NCI-H1930 (cell line): ENCODE results near the gene WDR48.

ENCODE experiments used
- DNase-seq, 2 experiments: peaks; one replicate each; lab custom pipeline; 2025; lab: John Stamatoyannopoulos, UW

Gene WDR48

DNA sequence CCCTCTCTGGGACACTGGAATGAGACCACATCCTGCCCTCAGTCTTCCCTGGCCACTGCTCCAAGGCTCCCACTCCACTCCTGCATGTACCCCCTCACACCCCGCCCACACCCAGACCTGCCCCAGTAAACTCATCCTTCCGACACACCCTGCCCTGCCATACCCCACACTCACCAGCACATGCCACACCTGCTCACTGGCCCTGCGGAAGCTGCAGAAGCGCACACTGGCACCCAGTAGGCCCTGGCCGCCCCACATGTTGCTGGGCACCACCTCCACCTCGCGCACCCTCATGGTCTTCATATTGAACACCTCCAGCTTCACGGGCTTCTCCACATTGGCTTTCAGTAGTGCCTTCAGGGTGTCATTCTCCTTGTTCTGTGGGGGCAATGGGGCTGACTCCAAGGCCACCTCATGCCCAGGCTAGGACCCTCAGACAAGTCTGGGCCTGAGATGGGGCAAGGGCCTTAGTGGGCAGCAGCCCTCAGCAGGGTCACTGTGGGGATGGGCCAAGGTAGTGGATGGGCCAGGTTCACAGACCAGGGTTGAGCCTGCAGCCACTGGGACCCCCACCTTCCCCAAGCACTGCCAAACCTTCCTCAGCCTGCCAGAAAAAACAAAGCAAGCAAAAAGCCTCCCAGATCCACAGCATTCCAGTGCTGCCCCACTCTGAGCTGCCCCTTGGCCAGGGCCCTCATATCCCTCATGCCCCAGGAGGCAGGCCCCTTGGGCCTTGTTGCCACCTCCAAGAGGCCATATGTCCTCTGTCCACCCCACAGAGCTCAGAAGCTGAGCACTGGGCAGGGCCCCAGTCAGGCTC is 50.9 kb downstream of the WDR48 start:
- no peak for DNase-seq

DNA sequence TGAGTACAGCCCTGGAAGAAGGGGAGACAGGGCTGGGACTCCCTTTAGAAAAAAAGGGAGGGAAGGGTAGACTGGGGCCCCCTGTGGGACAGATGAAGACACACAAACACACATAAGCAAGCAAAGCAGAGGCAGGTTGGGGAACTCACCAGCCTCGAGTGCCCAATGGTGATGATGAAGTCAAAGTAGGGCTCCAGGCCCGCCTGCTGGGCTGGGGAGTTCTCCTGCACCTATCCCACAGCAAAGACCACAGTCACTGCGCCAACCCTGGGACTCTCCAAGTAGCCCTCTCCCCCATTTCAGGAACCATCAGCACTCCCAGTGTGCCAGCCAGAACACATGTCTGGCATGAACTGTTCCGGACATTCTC is 51.5 kb downstream of the WDR48 start:
- no peak for DNase-seq

DNA sequence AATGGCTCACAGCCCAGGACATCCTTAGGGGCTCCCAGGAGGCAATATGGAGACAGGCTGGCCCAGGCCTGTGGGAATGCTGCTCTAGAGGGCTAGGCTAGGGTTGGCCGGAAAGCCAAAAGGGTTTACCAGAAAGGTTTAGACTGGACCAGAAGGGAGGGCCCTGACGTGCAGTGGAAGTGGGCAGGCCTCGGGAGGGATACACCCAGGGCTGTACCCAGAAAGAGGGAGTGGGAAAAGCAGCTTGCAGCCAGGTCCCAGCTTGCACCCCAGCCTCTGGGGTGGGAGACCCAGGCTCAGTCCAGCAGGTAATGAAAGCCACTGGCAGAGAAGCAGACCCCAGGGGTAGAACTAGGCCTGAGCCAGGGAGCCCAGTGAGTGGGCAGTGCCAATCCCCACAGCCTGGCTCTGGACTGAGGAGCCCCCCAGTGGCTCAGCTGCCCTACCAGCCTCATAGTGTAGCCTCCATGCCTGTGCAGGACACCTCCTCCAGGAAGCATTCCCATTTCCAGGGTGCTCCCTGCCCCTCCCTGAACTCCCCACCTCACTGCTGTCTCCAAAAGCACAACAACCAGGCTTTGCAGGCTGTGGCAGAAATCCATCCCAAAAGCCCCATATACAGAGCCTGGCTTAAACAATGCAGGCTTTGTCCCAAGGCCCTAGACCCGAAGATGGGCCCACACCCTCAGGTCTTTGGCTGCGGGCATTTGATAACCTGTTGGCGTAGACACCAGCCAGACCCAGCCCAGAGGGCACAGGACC is 52.2 kb downstream of the WDR48 start:
- no peak for DNase-seq

DNA sequence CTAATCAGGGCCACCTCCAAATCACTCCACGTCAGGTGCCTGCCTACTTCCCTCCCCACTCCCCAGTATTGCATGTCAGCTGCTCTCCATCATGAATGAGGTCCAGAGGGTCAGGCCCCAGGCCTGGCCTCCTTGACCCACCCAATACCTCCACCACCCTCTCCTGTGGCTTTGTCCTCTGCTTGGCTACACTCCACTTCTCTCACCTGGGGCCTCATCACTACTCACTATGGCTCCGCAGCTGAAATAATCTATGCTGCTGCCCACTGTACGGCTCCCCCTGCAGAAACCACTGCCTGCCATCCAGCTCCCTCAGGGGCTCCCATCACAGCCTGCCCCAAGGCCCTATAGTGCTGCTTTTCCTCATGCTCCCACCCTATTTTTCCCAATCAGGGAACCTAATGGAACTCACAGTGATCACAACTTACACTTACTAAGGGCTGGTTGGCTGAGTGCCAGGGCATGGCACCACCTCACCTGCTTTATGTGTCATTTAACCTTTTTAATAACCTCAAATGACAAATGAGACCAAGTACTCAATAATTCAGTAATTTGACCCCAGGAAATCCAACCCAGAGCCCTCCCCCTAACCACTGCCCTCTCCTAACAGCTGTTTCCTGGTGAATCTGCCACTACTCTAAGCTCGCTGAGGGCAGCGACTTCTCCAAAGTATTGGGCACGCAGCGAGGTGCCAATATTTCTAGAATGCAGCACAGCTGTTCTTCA is 53.3 kb downstream of the WDR48 start:
- DNase-seq = no peak

DNA sequence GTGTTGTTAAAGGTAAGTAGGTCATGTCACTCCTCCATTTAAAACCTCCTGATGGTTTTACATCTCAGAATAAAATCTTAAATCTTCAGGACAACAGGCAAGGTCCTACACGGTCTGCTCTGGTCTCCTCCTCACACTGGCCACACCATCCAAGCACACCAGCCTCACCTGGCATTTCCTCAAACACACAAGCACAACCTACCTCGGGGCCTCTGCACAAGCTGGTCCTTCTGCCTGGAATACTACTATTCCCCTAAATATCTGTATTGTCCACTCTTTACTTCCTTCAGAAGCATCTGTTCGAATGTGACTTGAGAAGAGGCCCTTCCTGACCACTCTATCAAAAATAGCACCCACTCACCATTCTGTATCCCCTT is 53.9 kb downstream of the WDR48 start:
- DNase-seq = no peak

DNA sequence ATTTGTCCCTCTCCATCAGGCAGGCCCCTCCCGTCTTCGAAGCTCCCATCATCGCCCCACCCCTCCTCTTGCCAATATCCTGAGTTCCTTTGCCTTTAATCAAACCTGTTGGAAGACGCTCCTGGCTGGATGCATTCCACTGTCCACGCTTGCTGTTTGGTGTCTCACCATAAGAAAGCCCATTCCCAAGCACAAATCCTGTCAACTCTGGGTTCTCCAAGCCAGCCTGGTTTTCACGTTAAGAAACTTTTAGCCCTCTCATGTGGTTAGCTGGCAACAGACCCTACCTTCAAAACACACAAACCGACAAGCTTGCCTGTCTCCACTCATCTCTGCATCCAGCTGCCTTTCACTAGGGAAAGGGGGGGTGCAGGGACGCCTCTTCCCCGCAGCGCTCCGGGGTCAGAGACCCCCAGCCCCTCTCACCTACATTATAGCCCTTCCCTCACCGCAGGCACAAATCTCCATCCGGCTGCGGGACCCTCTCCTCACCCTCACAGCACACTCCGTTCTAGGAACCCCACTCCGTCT is 54.5 kb downstream of the WDR48 start:
- DNase-seq = no peak

DNA sequence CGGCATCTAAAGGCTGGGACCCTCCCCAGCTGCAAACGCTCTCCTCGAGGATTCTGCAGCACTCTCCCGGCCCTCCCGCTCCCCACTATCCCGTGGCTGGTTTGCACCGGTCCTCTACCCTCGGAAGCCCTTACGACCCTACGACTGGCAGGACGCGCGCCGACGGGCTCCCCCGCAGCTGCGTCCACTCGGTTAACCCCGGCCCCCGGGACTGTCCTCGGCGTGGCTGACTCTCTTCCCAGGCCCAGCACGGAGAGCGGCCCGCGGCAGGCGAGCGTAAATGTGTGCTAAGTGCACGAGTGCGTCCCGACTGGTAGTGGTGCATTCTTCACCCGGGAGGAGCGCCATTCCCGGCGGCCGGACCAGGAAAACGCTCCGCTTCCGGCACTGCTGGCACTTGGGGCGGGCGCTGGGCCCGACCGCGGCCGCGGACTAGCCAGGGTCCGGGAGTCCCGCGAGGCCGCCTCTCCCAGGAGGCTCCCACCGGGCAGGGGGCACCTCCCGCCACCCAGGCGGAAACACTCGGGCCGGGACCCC is 55.1 kb downstream of the WDR48 start:
- DNase-seq = peak in 1 of 2 experiments; percentile 1

DNA sequence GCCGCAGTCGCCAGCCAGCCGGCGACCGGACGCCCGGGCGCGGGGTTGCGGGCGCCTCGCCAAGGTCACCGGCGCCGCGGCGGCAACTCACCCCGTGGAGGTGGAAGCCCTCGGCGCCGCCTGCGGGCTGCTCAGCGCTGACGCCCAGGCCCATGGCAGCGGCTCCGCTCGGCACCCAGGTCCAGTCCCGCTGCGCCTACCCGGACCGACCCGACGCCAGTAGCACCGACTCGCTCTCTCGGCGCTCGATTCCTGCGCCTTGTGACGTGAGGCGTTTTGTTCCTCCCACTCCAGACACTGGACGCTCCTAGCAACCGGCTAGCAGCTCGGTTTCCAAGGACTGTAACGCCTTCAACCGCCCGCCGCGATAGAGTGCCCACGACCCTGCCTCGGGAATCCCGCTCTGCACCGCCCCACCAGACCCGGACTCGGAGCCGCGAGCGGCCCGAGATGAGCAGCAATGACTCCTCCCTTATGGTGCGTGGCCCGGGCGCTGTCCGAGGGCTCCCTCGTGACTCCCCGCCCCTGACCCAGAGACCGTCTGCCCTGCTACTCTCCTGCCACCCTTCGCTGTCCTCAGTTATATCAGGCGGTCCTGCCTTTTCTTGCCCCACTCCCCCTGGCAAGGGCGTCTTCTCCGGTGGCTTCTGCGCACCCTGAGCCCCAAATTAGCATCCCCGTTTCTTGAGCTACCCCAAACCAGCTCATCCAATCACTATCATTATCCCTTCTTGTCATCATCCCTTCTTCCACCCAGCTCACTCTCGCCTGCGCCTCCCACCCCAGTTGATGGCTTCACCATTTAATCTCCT is 55.8 kb downstream of the WDR48 start, which contains the start of the genes GORASP1 and TTC21A:
TSS of gene GORASP1 (minus strand) at position 240 of the 812 bp plus-strand sequence. CDS start at position 154, 86 bp downstream.
TSS of gene TTC21A (plus strand) at position 293 of the 812 bp plus-strand sequence. CDS start at position 451, 158 bp downstream.
- DNase-seq = peak; percentile 64 to 72

DNA sequence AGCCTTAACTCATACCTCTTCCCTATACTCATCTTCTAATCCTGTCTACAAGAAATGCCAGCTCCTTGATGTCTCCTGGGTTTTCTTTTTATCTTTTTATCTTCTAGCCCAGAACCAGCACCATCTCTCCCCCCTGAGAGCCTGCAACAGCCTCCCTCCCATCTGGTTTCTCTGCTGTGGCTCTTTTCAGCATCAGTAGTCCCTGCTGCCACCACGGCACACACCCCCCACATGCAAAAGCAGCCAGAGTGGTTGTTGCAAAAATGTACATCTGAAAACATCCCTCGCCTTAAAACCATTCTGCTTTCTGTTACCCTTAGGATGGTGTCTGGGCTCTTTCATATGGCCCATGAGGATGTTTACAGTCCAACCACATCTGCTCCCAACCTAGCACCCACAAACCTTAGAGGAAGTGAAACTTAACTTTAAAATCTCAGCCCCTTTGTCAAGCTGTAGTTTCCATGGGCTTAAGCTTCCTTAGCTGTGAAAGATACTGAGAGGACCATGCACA is 56.4 kb downstream of the WDR48 start:
- no peak for DNase-seq

DNA sequence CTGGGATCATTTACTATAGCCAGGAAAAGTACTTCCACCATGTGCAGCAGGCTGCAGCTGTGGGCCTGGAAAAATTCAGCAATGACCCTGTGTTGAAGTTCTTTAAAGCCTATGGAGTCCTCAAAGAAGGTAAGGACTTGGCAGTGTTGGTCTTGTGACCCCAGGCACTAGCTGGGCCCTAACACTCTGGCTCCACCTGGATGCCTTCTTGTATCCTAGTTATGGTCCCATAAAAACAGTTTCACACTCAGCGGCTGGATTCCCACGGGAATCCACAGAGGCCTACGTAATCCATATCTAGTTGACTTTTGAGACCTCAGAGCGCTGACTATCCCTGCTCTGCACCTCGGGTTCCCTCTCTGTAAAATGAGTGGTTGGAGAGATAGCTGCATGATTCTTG is 57.3 kb downstream of the WDR48 start:
- no peak for DNase-seq

DNA sequence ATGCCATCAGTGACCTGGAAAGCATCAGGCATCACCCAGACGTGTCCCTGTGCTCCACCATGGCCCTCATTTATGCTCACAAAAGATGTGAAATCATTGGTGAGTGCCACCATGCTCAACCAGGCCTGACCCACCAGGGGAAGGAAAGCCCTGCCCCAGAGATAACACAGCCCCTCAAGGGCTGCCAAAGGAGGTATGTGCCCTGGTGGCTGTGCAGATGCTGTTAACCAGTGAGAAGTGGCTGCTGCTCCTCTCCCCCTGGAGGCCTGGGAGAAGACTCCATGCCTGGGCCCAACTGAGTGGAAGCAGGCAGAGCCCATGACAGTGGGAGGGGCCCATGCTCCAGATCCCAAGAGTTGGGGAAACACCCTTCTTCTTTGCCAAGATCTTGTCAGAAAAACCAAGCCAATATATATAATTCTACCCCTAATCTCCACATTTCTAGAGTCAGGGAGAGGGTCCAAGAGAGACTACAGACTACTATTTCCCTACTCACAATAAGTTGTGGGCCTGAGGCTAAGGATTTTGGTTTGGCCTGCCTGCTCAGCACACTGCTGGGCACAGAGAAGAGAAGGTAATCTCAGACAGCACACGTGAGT is 58.3 kb downstream of the WDR48 start:
- no peak for DNase-seq

DNA sequence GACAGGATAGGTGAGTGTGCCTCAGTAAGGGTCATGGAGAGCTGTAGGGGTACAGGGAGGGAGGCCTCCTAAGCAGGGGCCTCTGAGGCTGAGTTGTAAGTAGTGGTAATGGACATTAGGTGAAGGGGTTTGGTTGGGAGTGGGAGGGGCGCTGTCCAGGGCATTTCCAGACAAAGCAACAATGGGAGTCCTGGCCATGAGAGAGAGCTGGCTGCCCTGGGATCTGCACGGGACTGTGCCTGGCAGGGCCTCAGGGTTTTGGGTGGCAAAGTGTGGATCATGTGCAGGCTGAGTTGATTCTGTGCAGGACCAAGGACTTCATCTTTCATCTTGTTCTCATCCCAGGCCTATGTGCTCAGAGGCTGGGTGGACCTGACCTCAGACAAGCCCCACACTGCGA is 60.3 kb downstream of the WDR48 start:
- DNase-seq = no peak

DNA sequence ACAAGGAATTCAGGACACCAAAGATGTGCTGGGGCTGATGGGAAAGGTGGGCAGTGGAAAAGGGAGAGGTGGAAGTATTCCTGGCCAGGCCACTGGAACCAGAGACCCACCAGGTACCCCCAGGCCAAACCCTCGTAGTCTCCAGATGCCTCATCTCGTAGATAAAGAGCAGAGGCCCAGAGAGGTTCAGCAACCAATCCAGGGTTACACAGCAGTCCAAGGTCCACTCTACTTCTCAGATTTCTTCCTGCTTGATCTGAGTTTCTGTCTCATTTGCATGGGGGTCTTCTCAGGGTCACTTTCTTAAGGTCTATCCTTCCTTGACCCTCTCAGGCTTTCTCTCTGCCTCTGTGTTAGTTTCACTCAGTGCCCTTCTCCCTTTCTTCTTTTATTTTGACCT is 60.7 kb downstream of the WDR48 start:
- no peak for DNase-seq

DNA sequence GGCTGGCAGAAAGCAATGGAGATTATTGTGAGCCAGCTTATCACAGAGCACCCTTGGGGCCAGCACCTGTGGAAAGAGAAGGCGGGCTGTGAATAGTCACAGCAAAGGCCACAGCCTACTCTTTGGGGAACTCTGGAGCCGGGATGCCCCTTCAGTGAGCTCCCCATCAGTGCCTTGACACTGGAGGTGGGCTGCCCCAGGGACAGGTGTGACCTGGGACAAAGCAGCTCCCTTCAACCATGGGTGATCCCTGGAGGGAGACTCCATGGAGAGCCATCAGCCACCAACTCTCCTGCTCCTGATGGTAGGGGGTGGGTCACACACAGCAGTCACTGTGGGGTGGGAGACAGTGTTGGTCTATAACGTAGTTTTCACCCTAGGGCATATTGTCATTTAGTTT is 61.5 kb downstream of the WDR48 start:
- no peak for DNase-seq

DNA sequence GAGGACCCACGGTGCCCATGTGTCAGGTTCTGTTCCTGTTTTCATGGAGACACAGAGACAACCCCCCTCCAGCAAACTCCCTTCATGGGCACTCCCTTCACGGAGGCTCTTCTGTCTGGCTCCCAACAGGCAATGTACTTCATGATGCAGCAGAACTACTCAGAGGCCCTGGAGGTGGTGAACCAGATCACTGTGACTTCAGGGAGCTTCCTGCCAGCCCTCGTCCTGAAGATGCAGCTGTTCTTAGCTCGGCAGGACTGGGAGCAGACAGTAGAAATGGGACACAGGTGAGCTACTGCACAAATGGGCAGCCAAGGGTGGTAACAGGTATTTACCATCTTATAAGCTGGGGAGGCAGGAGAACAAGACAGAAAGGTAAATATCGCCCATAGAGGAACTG is 62.6 kb downstream of the WDR48 start:
- DNase-seq = no peak

DNA sequence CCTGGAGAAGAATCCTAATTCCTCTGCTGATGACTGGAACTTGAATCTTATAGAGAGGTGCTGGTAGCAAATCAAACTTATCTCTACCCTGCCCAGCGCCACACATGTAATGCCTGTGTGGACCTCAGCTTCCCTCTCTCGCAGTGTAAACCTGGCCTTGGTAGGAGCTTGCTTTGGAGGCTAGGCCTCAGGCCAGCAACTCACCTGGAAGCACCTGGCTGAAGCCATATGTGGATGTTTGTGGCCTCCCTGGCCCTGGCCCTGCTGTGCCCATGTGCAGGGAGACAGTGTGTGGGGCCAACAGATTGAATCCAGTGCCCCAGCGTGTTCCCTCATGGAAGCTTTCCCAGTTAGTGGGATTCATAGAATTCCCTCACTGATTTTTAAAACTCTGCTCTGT is 64.1 kb downstream of the WDR48 start:
- DNase-seq = no peak

DNA sequence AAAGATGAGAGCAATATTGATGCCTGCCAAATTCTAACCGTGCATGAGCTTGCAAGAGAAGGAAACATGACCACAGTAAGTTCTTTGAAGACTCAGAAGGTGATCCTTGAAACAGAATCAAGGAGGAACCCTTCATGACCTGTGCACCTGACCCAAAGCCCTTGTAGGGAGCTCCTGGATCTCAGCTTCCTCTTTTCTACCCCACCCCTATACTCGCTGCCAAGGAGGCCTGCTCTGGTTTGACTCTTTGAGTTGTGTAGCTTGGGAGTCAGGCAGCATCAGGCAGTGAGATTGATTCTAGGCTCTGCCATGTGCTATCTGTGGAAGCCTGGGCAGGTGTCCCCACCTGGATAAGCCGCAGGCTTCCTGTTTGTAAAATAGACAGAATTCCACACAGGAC is 66.3 kb downstream of the WDR48 start:
- no peak for DNase-seq

DNA sequence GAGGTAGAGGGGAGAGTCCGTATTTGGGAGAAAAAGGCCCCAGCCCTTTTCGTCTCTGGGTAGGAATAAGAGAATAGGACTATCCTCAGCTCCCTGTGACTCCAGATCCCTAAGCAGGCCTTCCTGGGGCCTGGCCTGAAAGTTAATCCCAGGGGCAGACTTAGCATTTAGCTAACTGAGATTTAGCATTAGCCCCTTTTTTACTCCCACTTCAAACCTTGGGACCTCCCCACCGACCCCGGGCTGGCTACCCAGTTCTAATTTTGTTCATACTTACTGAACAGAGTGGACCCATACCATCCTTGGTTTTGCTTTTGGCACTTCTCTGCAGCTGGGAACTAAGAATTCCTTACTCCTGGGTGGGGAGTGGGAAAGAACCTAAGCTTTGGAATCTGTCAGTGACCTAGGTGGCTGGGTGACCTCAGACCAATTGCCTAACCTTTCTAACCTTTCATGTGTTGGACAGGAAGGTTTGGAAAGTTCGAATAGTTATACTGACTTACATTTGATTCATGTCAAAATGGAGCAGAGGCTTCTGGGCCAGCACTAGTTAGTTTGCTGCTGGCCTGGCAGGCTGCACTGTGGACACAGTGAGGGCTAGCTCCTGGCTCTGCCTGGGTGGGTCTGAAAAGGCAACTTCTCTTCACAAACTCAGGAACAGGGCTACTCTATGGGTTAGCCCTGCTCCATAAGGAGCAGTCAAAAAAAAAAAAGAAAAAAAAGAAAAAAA is 67.3 kb downstream of the WDR48 start:
- DNase-seq = no peak

DNA sequence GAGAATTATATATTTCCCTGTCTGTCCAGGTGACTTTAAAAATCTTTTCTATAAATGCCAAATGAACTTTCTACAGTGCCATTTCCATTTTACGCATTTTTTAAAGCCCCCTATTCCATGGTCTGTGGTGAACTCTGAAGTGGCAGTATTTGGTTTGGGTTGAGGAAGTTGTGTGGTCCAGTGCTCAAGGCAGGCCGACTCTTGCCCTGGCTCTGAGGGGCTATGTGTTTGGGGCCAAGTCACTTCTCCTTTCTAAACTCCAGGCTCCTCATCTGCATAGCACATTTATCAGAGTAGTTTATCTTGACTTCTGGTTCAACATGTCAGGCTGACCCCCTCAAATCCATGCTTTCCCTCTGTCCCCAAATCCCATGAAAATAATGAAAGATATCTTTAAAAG is 69.8 kb downstream of the WDR48 start:
- no peak for DNase-seq

DNA sequence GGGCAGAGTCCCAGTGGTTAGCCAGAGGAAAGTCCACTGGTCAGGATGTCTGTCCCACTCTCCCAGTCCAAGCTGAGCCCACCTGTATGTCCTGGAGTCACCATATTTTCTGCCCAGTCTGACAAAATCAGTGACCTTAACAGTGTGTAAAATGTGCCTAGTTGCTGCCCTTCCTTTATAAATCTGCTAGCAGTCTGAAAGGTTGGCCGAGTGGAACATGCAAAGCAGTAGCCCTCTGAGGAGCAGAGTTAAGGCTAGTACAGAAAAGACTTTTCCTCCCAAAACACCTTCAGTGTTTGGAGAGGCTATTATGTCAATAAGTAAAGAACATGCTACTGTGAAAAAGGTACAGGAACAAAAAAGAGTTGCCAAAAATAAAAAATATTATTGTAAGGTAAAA is 71.0 kb downstream of the WDR48 start:
- DNase-seq = no peak
